OCI-LY7 (cell line): ENCODE measurements around the gene SART1.

Experiments
- EZH2phosphoT487 ChIP-seq: fragments of 200-600 bp; sonication (generic); IDR thresholded peaks from 2 replicates; pipeline ENCODE4 v1.6.1; 2018; ENCODE audit warnings: low read depth, borderline replicate concordance, mild to moderate bottlenecking, mixed run types, antibody characterized with exemption, low read length, moderate library complexity, mixed read lengths
- TF ChIP-seq, protein P1 (sequence below): fragments of 200-600 bp; sonication (generic); conservative IDR thresholded peaks from 2 replicates; pipeline ENCODE4 v1.5.1; 2014; ENCODE audit warnings: mild to moderate bottlenecking, antibody characterized with exemption, low read length, moderate library complexity, mixed read lengths

DNA sequence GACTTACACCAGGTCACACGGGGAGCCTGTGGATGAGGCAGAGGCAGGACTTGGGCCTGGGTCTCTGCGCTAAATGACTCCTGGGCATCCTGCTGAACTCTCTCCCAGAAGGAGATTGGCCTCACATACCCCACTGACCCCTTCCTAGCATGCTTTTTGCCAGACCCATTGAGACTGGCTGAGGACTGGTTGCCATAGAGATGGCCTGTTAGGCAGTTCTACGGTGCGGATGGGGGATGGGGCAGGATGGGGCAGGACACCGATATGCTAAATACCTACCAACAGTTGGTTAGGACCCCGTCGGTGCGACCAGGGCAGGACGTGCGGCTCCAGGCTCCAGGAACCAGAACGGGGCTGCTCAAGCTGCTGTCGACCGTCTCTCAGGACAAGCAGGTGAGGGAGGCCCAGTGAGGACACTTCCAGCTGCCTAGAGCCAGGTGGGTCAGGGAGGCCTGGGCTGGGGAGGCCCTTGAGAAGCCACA, 16.1 kb upstream of the SART1 start, which contains the start of gene TSGA10IP:
- TF ChIP-seq, protein P1, sequence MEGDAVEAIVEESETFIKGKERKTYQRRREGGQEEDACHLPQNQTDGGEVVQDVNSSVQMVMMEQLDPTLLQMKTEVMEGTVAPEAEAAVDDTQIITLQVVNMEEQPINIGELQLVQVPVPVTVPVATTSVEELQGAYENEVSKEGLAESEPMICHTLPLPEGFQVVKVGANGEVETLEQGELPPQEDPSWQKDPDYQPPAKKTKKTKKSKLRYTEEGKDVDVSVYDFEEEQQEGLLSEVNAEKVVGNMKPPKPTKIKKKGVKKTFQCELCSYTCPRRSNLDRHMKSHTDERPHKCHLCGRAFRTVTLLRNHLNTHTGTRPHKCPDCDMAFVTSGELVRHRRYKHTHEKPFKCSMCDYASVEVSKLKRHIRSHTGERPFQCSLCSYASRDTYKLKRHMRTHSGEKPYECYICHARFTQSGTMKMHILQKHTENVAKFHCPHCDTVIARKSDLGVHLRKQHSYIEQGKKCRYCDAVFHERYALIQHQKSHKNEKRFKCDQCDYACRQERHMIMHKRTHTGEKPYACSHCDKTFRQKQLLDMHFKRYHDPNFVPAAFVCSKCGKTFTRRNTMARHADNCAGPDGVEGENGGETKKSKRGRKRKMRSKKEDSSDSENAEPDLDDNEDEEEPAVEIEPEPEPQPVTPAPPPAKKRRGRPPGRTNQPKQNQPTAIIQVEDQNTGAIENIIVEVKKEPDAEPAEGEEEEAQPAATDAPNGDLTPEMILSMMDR: no peak
- TF ChIP-seq EZH2phosphoT487: no peak
